Heart left ventricle (tissue), 16 donors: ENCODE results near the gene HOXD12. TPM values are rescaled to one million over a fixed set of nuclear protein-coding genes. Genes with fewer than 3 reads are reported as not detected.

Source experiments
- ATAC-seq, 4 donors: fragments of 200-7000 bp; cut with Tn5 transposase; one replicate each; pipeline ENCODE4 v1.9.1; 2020 to 2022; ENCODE audit warnings: moderate library complexity in 4 of 4, mild to moderate bottlenecking in 3 of 4, moderate number of reproducible peaks in 1 of 4
- DNase-seq, 5 donors: peaks; one replicate each; pipeline ENCODE4 v3.0.0-alpha.2; 2020
- H3K27ac ChIP-seq, 12 donors: fragments of 200-600 bp; sonication (generic) in 4 of 12; one replicate each; pipeline versions ENCODE4 v1.5.0 to v1.8.0; 2016 to 2022; ENCODE audit warnings: mild to moderate bottlenecking in 2 of 12
- H3K27me3 ChIP-seq, 9 donors: fragments of 200-600 bp; sonication (generic) in 2 of 9; one replicate each; pipeline versions ENCODE4 v1.5.1 to v1.8.0; 2016 to 2022; ENCODE audit warnings: mild to moderate bottlenecking in 3 of 9
- H3K36me3 ChIP-seq, 9 donors: fragments of 200-600 bp; sonication (generic) in 2 of 9; one replicate each; pipeline versions ENCODE4 v1.5.0 to v1.8.0; 2018 to 2022; ENCODE audit warnings: mild to moderate bottlenecking in 2 of 9
- H3K4me1 ChIP-seq, 12 donors: fragments of 200-600 bp; sonication (generic) in 4 of 12; one replicate each; pipeline versions ENCODE4 v1.5.0 to v1.8.0; 2016 to 2022; ENCODE audit warnings: mild to moderate bottlenecking in 3 of 12
- H3K4me3 ChIP-seq, 12 donors: fragments of 200-600 bp; sonication (generic) in 4 of 12; one replicate each; pipeline versions ENCODE4 v1.5.0 to v1.8.0; 2017 to 2022; ENCODE audit warnings: mild to moderate bottlenecking in 9 of 12, moderate library complexity in 4 of 12
- H3K9me3 ChIP-seq, 12 donors: fragments of 200-600 bp; sonication (generic) in 4 of 12; one replicate each; pipeline versions ENCODE4 v1.5.0 to v1.8.0; 2016 to 2022; ENCODE audit warnings: mild to moderate bottlenecking in 1 of 12
- CTCF ChIP-seq, 12 donors: fragments of 200-600 bp; sonication (generic) in 4 of 12; IDR thresholded peaks; one replicate each; pipeline versions ENCODE4 v1.5.0 to v1.8.0; 2018 to 2022; ENCODE audit warnings: antibody characterized with exemption in 12 of 12, mild to moderate bottlenecking in 5 of 12
- POLR2A ChIP-seq, 2 donors: fragments of 450-650 bp; IDR thresholded peaks; one replicate each; pipeline ENCODE4 v1.6.1; 2017; ENCODE audit warnings: antibody characterized with exemption in 2 of 2, mild to moderate bottlenecking in 2 of 2, moderate library complexity in 2 of 2
- WGBS, 4 donors: extraction: QIAGEN DNeasy Blood & Tissue Kit in 2 of 4; methylation state at CpG; one replicate each; pipeline versions ENCODE4 v1.1.5 to v1.1.7; 2013 to 2018; 5-methylcytosine and 5-hydroxymethylcytosine counted together
- intact Hi-C, 10 donors: fragments of 100-400 bp; cut with DNase I; formaldehyde crosslinking; loops; one replicate each; pipeline versions ENCODE4 v1.11.1 to v1.14.2; 2022
- polyA plus RNA-seq, 2 donors: library from polyadenylated mRNA; stranded (reverse); fragments of 200-250 nt; gene quantifications; one replicate each; pipeline ENCODE4 v1.2.3, GENCODE V29; 2013
- total RNA-seq, 9 donors: library from RNA; depleted of rRNA in 2 of 9; stranded (reverse); fragments of >200 nt in 2 of 9; fragmentation: NEBNext Ultra II Directional in 3 of 9; extraction: Animal tissue kit (Norgen Biotek cat#: 25700) in 3 of 9; gene quantifications; one replicate each; pipeline versions ENCODE4 v1.1.0 to v1.2.4, GENCODE V29; 2016 to 2023
- donor health status: ischemic (EF 13 %, LVEDD 7.1; RV severe dilation, severe dysfunction).
- donor health status: healthy with polysubstance abuse.
- donor health status: DM: no; HTN: yes; CAD: no.
- donor health status: DM: no; HTN: no; CAD: no.
- donor health status: ischemic (EF 25% LVEDD 6.9; RV normal size, moderate dysfunction).
- donor health status: ischemic (EF 25% LVEDD 5.7; RV mildly dilated, moderate dysfunction).
- donor health status: healthy.
- donor health status: DM: yes; HTN: yes; CAD: no.
- donor health status: ischemic (EF 35%, LVEDD 5.7; RV mildly dilated, moderate dysfunction).
- donor health status: nonischemic (EF 11% LVEDD 7.7; RV severe dilation, severe dysfunction).
- donor health status: DM: yes; HTN: yes; CAD: no.
- donor health status: PGD.
- donor health status: ischemic (EF 29% LVEDD 5.4; RV normal size, mild dysfunction).
- donor health status: nonischemic (EF 23%, LVEDD 6.1; RV moderate dilation, normal function).

The HOXD12 gene
- total and polyA plus RNA-seq, 11 donors, result not detected

GRCh38 chr2:176105078-176105729 is 5.6 kb downstream of the HOXD12 start:
- no peak for ATAC-seq
- Histone ChIP-seq H3K4me1 (peaks cover 0 to 48% (median 10%) of the 10 kb centered on the region in 12 donors), H3K9me3 (no peaks in the 10 kb centered on the region), H3K4me3 (peak overlapping the region in 1 of 12 donors; percentile 11), H3K27ac (peak overlapping the region in 1 of 12 donors; percentile 90), H3K27me3 (peaks cover 88 to 99% (median 96%) of the 10 kb centered on the region in 9 donors), H3K36me3 (no peaks in the 10 kb centered on the region)
- DNase-seq, result peak in 1 of 5 donors; percentile 7
- 4 to 7% (median 5%) methylated on average over 24 to 25 of the region's 25 CpGs for WGBS, 4 donors
- TF ChIP-seq CTCF (IDR thresholded peaks at IDR 0.05) (no peak), POLR2A (IDR thresholded peaks at IDR 0.05) (no peak)
- intact Hi-C loops, result no loop called here

- peak overlapping the region in 1 of 12 donors; percentile 90 for H3K27ac ChIP-seq
- ATAC-seq, result no peak
- TF ChIP-seq POLR2A (IDR thresholded peaks at IDR 0.05), result no peak
- no peak for TF ChIP-seq CTCF (IDR thresholded peaks at IDR 0.05)
- peak in 1 of 5 donors; percentile 14 for DNase-seq
- intact Hi-C loops, result no loop called here
- H3K27me3 ChIP-seq, result peaks cover 88 to 99% (median 96%) of the 10 kb centered on the region in 9 donors
- H3K4me1 ChIP-seq, result peaks cover 0 to 42% (median 10%) of the 10 kb centered on the region in 12 donors
- H3K9me3 ChIP-seq, result no peaks in the 10 kb centered on the region
- WGBS, 4 donors, result 5 to 10% (median 6%) methylated on average over 24 to 25 of the region's 25 CpGs
- H3K4me3 ChIP-seq, result no peak overlapping the region
- H3K36me3 ChIP-seq, result no peaks in the 10 kb centered on the region
Observed at GRCh38 chr2:176105730-176106580, 6.4 kb downstream of the HOXD12 start.

- Histone ChIP-seq H3K27me3 (peaks cover 89 to 99% (median 96%) of the 10 kb centered on the region in 9 donors), H3K4me3 (peak within 1 kb of the TSS in 8 of 12 donors; percentile 0 to 33 (median 14)), H3K9me3 (no peaks in the 10 kb centered on the region), H3K36me3 (no peaks in the 10 kb centered on the region), H3K4me1 (peaks cover 0 to 42% (median 10%) of the 10 kb centered on the region in 12 donors), H3K27ac (peak within 1 kb of the TSS in 1 of 12 donors; percentile 90)
- ATAC-seq, result peak in 1 of 4 donors; percentile 18
- WGBS, 4 donors, result 2 to 5% (median 3%) methylated on average over 12 to 85 of the region's 85 CpGs
- DNase-seq, result peak in 1 of 5 donors; percentile 17
- intact Hi-C loops, result no loop called here
- TF ChIP-seq POLR2A (IDR thresholded peaks at IDR 0.05) (no peak), CTCF (IDR thresholded peaks at IDR 0.05) (no peak)
Observed at GRCh38 chr2:176106581-176107539, 7.3 kb downstream of the HOXD12 start, which contains the start of gene HOXD11. TSS of gene HOXD11 (plus strand) at chr2:176107280. CDS start at chr2:176107356, 76 bp downstream.
